Activated effector memory CD4-positive, alpha-beta T cell treated with anti-CD3 and anti-CD28 coated beads, Interleukin-2, amount 50 U/mL, for 16 hours (primary cell): ENCODE data around the gene GTF2E1.
A peak's percentile ranks its signal among the peaks of the same experiment; 100 is the strongest.
"Not testable (repeated sequence)": the region's sequence is repeated elsewhere in the genome, so short reads cannot be mapped to it uniquely, and the experiment has no call there.

Experiments
- DNase-seq: peaks from one replicate; pipeline ENCODE4 v3.0.0-alpha.2; 2020

The GTF2E1 gene

DNA sequence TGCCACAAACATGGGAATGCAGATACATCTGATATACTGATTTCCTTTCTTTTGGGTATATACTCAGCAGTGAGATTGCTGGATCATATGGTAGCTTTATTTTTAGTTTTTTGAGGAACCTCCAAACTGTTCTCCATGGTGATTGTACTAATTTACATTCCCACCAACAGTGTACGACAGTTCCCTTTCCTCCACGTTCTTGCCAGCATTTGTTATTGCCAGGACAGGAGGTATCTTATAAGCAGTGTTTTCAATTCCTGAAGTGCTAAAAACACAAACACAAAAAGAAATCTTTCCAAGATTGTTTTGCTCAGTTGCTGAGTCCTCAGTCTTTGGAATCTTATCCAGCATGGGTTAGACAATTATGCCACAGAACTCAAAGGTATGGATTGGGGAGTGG is 13.5 kb downstream of the GTF2E1 start:
- no peak for DNase-seq

GRCh38 chr3:120758551-120758950 is 16.0 kb downstream of the GTF2E1 start:
- not testable (repeated sequence) for DNase-seq

DNA sequence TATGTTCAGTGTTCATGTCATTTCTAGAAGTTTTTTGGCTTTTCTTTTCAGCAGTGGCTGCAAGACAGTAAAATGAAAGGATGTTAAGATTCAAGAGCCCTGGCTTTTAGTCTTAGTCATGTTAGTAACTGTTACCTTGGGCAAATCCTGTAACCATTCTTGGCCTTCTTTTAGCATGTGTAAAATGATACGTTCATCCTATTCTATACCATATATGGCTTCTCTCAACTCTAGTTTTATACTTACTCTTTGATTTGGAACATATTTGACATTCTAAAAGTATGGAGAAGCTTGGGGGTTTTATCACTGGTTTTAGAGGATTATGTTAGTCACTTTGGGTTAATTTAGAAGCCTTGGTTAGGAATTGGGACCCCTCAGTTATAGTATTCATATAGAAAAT is 20.1 kb downstream of the GTF2E1 start:
- no peak for DNase-seq

DNA sequence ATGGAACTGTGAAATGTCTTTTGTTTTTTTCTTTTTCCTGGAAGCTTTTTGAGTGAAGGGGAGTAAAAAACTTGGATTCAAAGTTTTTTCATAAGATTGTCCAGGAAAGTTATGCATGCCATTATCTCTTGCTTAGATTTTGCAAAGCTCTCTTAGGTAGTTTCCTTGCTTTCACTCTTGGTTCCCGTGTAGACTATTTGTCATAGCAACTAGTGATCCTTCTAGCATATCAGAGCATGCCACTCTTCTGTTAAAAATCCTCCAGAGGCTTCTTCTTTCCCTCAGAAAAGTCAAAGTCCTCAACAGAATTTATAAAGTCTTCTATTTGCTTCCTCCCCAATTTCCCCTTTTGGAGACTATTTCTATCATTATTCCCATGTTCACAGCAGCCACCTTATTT is 21.1 kb downstream of the GTF2E1 start:
- DNase-seq = no peak

DNA sequence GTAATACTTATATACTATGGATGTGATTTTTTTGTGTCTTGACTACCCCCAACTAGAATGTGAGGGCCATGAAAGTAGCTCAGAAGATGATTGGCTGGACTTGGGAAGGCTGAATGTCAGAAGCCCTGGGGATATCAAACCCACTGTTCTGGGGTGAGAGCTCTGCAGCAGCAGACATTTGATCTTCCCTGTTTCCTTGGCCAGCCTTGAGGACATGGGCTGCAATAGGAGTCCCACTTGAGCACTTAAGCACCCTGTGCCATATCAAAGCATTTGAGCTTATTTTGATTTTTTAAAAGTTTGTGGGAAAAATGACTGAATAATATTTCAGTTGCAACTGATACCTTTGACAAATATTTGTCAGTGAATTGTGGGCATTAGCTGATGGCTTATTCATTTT is 21.7 kb downstream of the GTF2E1 start:
- DNase-seq = no peak

DNA sequence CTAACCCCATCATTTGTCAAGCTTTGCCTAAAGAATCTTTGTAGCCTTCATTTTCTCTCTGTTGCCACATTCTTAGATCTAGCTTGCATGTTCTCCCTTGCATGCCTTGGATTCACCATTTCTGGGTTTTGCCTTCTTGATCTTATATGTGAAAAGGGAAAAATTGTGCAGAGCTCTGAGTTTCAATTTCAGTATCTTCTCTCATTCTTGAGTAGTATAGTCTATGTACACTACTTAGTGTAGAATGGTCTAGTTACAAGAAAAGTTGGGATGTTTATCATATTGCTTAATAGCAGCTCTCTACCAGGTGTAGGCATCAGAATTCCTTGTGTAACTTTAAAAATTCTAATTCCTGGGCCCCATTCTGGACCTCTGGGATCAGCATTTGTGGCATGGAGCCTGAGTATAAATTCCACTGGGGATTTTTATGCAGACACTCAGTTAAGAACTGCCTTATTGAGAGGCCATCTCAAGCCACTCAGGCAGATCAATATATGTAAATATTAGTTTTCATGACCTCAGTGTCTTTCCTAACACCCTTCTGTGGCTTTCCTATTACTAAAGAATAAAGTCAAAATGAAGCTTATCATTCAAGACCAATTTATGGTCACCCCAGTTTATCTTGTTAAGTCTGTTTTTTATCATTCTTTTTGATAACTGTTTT is 23.4 kb downstream of the GTF2E1 start:
- no peak for DNase-seq

DNA sequence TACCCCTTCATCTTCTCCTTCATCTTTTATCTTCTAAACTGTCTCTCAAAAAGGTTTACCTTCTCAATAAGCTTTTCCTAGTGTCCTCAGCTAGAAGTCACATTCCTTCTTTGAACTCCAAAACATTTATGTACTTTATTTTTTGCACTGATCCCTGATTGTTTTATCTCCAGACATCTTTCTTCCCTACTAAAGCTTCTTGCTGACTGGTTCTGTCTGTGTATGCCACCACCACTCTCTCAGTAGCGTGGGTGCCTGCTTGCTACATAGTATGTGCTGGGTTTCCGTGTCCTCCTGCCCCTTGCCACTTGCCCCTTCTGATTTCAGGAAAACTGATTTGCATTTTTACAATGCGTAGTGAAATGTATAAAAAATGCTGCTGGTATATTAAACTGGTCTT is 24.0 kb downstream of the GTF2E1 start:
- no peak for DNase-seq

DNA sequence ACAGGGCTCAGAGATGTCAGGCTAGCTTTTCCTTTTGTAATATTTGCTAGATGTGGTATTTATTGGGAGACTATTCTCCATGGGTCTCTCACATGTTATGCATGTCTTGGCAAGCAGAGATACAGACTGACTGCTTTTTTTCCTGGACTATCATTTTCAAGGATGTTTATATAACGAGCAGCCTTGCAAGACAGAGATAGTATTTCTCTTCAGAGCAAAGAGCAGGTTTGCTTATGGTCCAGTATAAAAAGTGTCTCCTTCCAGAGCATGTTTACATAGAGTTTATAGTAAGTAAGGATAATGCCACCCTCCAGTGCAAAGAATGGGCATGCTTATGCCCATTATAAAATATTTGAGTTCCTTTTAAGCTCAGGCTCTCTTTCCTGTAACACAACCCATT is 24.6 kb downstream of the GTF2E1 start:
- no peak for DNase-seq

- no peak for DNase-seq
Observed at GRCh38 chr3:120769436-120769835, 26.9 kb downstream of the GTF2E1 start.

- no peak for DNase-seq
Observed at GRCh38 chr3:120770891-120771290, 28.3 kb downstream of the GTF2E1 start.

DNA sequence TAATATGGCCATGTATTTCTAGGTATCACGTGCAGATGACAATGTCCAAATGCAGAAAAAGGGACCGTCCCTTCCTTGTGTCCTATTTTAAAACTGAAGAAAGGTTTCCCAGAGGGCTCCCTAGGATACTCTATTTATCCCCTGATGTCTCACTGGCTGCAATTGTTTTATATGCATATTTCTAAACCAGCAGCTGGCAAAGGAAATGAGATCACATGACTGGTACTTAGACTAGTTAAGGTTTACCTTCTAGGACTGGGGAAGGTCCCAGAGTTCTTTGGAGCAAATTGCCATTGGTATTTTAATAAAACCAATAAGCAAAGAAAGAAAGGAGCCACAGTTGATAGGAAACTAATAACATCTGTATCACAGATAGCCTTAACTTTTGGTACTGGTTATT is 29.5 kb downstream of the GTF2E1 start:
- no peak for DNase-seq

DNA sequence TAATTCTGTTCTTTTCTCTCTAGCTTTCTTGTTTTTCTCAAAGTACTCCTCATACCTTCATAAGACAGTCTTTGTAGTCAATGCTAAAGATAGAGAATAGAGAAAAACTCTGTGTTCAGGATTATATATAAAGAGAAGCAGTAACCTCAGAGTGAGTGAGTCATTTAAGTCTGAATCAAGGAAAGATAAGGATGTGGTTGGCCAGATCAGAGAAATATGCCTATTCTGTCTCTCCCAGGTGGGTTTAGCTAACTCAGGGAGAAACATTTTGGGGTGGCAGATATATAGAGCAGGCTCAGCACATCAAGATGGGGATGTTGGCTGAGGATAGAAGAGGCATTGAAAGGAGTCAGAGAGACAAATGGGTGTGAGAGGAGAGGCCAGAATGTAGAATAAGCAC is 31.4 kb downstream of the GTF2E1 start:
- DNase-seq = no peak

- DNase-seq = no peak
Observed at GRCh38 chr3:120775411-120775810, 32.9 kb downstream of the GTF2E1 start.

DNA sequence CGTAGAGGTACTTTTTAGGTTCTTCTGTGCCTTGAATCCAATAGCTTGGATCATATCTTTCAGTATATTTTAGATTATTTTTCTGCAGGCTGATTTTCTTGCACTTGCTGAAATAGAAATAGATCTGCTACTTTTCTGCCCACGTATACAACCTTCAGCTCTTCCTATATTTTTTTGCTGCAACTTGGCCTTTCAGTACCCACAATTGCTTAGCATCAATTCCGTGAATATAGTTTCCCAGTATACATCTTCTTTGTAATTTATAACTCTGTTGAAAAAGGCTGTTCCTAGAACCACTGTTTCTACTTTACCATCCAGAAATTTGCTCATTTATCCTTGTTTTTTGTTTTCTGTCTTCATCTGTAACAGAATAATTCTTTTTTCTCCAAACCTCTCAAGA is 36.2 kb downstream of the GTF2E1 start:
- no peak for DNase-seq

DNA sequence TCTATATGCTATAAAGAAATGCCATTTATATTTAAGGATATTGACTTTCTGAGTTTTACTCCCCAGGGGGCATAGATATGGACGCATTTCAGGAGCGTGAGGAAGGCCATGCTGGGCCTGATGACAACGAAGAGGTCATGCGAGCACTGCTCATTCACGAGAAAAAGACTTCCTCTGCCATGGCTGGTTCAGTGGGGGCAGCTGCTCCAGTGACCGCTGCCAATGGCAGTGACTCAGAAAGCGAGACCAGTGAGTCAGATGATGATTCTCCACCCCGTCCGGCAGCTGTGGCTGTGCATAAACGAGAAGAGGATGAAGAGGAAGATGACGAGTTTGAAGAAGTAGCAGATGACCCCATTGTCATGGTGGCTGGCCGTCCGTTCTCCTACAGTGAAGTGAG is 38.4 kb downstream of the GTF2E1 start:
- DNase-seq = no peak

DNA sequence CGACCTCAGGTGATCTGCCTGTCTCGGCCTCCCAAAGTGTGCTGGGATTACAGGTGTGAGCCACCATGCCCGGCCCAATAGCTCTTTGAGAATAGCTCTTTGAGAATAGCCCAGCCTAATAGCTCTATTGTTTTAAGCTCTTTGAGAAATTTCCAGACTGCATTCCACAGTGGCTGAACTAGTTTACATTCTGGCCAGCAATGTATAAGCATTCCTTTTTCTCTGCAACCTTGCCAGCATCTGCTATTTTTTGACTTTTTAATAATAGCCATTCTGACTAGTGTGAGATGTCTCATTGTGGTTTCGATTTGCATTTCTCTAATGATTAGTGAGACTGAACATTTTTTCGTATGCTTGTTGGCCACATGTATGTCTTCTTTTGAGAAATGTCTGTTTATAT is 43.3 kb downstream of the GTF2E1 start:
- not testable (repeated sequence) for DNase-seq

- DNase-seq = no peak
Observed at GRCh38 chr3:120791010-120791409, 48.5 kb downstream of the GTF2E1 start.

DNA sequence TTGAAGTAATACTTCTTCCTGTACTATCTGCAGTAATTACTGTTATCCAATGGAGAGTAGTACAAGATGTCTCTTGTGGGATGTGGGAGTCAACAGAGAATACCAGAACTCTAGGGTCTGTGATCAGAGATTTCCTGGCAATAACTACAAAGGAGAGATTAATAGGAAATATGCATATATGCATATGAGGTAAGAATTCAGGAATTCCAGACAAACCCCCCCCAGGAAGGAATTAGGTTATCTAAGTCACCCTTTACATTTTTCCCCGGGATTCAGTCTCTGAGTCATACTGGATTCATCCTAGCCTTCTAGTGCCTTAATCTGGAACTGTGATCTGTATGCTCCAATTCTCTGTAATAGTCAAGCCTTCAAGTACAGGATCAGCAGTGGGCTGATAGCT is 49.4 kb downstream of the GTF2E1 start:
- DNase-seq = no peak

DNA sequence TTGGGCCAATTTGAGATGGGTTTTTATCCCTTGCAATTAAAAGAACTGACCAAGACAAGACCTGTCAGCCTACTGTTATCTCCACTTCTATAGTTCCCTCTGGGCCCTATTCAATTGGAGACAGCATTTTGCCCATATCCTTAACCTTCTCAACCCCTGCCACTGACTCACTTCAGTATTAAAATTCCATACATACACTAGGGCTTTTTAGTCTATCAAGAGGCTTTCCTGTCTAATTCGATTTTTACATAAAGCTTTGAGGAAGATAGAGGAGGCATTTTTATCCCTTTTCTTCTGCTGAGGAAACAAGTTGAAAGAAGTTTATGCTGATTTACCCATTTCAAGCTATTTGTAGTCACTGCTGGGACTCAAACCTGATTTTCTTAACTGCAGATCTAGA is 51.1 kb downstream of the GTF2E1 start:
- no peak for DNase-seq

DNA sequence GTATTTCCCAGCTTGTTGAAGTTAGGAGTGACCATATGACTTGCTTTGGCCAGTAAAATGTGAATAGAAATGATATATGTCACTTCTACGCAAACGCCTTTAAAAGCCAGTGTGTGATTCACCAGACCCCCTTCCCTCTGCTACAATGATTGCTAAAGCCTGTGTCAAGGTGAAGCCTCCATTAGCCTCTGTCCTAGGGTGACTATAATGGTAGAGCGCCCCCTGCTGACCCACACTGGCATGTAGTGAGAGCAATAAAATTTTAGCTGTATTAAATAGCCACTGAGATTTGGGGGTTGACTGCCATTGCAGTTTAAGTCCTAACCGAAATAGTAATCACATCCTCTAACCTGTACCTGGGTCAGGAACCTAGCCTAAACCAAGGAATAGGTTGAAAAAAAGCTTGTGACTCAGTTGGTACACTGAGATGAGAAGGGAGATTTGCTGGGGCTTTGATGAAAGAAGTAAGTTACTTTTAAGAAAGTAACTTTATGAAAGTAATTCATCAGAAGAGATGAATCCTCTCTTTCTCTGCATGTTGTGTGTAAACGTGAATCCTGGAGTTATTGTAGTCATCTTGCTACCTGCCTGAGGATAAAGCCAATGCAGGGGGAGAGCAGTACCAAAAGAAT is 52.6 kb downstream of the GTF2E1 start:
- peak; percentile 93 for DNase-seq

GRCh38 chr3:120795959-120796358 is 53.4 kb downstream of the GTF2E1 start:
- no peak for DNase-seq

GRCh38 chr3:120796976-120797375 is 54.4 kb downstream of the GTF2E1 start:
- no peak for DNase-seq

GRCh38 chr3:120797857-120798256 is 55.3 kb downstream of the GTF2E1 start:
- DNase-seq = no peak

GRCh38 chr3:120798346-120798745 is 55.8 kb downstream of the GTF2E1 start:
- DNase-seq = no peak

- no peak for DNase-seq
Observed at GRCh38 chr3:120800625-120801024, 58.1 kb downstream of the GTF2E1 start.
